ENCODE measurements around the gene JARID2.
A peak's percentile ranks its signal among the peaks of the same experiment; 100 is the strongest.

Gene JARID2

DNA sequence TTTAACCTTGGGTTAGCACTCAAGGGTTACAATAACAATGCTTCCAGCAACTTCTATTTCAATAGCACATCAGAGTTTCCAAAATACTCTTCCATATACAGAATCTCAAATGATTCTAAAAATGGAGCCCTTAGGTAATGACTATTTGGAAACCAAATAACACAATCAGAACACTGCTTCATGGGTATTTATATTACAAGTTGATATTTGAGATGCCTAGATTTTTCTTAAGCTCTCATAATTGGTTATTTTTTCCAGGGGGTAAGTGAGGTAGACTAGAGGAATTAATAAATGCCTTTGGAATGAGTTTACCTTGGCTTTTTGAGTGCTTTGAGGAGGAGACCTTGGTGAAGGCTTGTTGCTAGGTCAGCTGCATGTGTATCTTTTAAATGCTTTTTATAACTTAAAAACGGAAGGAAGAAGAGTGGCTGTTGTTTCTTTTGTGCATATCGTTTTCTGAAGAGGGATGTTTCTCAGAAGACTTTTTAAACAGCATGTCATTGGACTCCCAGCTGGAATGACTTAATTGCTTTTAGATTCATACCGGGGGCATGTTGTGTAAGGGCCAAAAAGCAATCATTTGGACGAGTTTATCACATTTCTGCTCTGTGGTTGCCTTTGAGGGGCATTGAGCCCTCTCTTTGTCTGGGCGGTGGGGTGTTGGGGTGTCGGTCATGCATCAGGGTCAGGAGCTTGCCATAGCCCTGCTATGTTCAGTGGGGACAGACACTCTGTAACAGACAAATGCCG lies 230.9 kb downstream of the JARID2 start:
- DNase-seq, result no peak

DNA sequence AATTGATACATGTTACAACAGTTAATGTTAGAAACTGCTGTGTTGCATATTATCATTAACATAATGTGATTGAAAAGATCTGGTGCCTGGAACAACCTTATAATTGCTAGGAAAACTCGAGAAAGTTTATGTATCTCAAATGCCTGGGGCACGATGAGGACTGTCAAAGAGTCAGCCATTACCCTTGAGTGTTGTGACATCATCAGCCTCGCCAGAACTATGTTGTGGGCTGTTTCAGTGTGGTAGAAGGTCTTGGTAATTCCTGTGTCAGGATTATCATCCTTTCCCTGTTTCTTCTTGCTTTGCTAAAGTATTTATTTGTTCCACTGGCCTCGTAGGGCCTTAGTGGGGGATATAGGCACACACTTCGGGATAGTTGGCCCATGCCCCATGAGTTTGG lies 231.9 kb downstream of the JARID2 start:
- DNase-seq, result no peak

DNA sequence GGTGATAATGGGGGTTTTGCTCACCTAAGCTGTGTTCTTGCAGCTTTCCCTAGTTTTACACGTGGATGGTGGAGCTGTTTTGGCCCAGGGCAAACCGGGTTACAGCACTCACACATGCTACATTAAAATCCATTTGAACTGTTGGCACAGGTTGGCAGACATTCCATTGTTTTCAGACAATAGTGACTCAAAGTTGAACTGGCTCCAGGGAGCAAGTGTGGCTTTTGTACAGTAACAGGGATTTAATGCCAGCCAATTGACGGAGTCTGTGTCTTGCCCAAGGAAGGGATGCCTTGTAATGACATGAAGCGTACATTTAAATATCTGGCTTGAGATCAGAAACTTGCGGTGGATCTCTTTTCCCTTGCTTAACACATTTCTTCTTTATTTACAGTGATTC lies 233.9 kb downstream of the JARID2 start:
- no peak for DNase-seq

DNA sequence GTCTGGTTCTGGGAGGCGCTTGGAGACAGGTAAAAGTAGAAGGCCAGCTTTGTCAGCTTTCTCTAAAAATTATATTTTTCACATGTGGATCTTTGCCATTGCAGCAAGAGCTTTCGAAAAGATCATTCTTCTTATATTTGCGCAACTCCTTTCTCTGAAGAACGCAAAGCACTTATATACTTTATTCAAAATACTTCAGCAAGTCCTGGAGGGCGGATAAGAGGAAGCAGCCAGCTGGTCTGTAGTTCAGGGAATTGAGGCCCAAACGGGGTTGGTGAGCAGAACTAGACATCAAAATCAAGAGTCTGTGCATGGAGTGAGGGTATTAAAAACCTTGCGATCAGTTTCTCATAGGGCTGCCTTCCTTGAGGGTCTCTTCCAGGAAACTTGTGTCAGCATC lies 234.7 kb downstream of the JARID2 start:
- peak; percentile 56 for DNase-seq

DNA sequence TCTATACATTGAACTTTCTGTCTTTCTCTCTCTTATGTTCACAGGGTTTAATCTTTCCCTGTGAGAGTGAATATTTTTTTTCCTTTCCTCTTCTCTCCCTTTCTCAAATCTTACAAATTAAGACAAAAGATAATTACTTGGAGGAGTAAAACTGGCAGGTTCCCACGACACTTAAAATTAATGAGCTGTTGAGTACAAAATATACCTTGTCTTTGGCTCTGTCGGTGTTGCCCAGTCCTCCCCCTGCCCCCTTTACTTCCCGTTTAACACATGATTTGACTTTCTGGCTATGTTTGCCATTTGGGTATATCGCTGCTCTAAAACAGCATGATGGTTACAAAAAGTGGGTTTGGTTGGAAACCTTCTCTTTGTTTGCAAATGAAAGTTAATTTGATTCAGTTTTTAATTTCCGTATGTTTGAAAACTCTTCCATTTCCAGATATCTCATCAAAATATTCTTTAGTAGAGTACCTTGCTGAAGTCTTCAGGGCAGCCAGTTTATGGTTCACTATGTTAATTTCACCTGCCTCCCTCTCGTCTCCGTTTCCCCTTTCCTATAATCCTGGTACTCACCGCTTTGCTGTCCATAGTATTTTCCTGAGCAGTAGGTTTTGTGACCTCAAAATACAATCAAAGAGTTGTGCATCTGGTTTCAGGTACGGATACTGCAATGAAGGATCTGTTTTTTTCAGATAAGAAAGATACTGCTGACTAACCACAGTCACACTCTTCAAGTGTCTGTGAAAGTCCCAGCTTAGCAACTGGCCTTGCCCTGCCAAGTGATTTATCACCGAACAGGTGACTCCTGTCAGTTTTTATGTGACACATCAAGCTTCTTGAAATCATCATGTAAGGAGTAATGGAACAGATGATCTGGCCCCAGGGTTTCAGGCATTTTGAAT lies 235.8 kb downstream of the JARID2 start:
- DNase-seq, result no peak

DNA sequence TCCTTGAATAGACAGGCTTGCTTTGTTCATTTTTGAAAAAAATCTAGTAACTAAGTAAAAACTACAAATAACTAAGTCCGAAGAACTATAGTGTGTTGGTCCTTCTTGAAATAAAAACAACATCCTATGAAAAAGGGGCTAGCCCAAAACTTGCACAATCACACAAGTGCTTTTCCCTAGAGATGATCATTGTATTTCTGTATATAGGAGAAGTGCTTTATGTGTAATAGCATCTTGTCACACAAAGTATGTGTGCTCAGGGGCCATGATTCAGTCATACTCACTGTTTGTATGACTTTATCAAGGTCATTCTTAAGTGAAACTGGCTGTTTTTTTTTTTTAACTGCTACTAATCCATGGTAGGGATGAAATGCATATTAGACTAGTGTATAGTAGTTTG lies 237.2 kb downstream of the JARID2 start:
- peak; percentile 34 for DNase-seq

DNA sequence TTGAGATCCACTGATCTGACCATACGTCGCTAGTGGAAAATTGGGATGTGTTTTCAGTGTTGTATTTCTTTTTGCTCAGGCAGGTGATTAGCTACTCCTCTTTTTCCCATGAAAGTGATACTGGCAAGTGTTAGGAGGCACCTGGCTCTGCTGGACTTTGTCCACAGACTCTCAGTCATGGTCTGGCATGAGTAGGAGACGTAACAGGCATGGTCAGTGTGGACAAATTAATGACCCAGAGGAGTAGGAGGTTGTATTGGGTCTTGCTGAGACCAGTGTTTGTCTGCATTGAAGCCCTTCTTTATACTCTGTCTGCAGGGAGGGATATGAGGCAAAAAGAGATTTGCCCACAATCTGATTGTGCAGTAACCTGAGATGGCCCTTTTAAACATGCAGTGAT lies 238.3 kb downstream of the JARID2 start:
- no peak for DNase-seq

DNA sequence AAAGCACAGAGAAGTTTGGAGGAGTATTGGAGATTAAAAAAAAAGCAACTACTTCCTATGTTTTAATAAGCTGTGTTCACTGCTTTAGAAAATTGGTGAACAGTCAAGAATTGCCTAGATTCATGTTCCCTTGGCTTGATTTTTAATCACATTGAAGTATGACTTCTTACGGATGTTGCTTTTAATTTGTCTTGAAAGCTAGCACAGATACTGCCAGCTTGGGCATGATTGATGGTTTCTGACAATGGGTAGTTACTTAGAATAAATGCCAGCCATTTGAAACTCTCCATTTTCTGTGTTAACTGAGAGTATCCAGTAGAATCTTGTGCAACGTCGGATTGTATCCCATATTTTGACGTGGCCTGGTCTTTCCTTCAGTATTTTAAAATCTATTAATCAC lies 239.0 kb downstream of the JARID2 start:
- no peak for DNase-seq

DNA sequence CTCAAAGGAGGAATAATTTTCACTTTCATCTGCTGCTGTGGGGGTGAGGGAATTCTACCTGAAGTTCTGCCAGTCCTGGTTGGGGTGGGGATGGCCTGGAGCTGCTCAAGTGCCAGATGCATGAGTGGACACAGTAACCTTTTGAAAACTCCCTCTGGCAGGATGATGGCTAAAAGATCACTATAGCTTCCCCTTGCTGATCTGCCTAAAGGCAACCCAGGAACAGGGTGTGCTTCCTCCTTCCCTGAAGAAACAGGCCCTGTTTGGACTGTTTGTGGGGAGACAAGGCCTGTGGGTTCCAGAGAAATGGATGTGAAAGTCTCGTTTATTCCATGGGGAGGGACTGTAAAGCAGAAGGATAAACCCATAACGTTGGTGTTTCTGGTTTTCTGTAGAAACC lies 240.1 kb downstream of the JARID2 start:
- DNase-seq, result peak; percentile 80

DNA sequence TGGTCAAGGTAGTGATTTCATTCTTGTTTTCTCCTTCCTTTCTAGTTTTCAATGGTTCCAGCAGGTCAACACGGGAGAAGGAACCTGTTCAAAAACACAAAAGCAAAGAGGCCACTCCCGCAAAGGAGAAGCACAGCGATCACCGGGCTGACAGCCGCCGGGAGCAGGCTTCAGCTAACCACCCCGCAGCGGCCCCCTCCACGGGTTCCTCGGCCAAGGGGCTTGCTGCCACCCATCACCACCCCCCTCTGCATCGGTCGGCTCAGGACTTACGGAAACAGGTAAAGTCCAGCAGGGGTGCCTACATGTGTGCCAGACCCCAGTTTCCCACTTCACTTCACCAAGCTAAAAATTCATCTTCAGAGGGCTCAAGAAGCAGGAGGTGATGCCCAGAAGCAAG lies 241.4 kb downstream of the JARID2 start:
- DNase-seq, result no peak

DNA sequence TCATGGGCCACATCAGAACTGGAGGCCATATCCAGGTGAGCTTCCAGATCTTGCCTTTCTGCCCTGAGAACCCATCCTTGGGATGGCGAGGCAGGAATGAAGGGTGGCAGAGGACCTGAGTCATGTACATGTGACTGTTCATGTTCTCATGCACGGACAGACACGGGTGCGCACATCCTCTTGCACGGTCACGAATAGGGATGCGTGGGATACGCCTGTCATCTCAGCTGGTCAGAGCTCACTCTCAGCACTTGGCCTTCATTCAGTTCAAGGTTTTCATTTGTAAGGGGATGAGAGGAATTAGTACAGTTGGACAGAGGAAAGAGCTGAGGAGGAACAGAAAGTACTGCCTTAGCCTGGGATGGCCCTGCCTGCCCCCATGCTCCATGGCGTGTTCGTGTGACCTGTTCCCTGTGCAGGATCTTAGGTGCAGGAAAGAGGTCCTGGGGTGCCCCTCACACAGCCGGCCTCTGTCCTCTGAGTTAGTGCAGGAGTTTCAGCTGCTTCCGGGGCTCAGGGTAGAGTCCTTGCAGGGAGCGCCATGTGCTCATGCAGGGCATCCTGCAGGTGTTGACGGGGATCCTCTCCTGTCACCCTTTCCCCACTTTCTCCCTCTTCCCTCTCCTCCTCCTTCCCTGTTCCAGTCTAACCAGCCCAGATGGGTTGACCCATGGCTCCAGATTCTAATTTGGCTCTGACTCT lies 243.5 kb downstream of the JARID2 start:
- DNase-seq, result peak; percentile 50

DNA sequence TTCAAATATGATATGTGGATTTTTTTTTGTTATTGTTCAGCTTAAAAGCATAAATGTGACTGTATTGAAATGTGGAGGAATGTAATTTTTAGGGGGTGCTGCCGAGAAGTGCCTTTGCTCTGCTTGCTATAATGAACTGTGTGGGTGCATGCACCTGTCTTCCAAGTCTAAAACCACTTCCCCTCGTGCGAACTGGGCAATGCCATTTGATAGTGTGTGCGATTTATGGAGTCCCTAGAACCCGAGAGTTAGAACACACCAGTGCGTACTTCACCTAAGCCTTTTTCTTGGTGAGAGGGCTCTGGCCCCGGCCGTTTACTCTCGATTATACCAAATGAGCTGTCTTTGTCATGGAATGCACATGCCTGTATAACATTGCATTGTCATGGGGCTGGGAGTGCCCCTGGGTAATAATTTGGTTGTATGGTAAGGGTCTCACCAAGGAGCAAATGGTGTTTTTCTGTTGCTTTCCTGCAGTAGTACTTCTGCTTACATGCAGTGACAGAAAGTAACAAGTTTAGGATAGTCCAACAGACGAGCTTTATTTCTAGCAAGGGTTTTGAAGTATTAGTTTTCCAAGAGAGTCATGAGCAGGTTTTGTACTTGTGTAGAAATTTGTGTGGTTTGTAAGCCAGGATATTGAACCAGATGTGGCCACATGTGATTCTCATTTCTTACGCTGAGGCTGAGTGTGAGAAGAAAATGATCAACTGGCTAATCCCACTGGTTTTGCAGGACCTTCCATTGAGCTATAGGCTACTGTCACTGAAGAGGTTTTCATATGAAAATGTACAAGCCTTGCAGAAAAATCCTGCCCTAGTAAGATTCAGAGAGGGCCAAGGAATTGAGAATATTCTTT lies 244.6 kb downstream of the JARID2 start:
- DNase-seq, result no peak

DNA sequence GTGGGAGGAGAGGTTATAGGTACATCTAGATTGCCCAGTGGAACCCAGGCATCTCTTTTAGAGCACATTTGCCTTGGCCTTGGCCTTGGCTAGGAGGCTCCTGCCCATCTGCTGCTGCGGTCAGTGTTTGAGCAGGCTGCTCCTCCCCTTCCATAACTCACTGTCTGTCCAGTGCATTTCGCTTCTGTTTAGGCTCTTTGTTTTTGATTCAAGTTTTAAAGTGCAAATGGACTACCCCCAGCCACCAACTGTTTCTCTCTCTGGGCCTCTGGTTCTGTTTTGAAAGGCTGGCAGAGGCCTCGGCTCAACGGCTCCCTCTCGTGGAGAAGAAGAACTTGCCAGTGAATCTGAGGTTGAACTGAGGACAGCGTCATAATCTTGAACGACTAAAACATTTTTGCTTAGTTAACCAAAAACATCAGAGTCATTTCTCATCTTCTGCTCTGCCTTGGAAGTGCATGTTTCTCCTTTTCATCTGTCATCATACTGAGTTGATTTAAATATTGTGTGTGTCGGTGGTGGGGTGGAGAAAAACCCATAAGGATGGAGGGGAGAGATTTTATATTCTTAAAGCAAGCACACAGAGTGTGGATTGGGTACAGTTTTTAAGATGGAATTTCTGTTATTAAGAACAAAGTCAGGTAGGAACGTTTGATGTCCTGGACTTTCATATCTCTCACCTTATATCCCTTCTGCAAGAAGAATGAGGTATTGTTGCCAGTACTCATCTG lies 245.6 kb downstream of the JARID2 start:
- peak; percentile 51 for DNase-seq

DNA sequence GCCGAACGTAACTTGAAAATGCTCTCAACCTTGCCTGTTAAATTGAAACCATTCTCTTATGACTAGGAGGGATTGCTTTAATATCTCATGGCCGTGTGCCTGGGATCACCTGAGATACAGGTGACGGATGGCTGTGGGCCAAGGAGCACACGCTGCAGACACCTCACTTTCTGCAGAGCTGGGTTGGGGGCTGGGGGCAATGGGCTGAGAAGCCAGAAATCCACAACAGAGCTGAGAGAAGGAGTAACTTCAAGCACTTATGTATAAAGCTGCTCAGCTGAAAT lies 246.1 kb downstream of the JARID2 start:
- no peak for DNase-seq

DNA sequence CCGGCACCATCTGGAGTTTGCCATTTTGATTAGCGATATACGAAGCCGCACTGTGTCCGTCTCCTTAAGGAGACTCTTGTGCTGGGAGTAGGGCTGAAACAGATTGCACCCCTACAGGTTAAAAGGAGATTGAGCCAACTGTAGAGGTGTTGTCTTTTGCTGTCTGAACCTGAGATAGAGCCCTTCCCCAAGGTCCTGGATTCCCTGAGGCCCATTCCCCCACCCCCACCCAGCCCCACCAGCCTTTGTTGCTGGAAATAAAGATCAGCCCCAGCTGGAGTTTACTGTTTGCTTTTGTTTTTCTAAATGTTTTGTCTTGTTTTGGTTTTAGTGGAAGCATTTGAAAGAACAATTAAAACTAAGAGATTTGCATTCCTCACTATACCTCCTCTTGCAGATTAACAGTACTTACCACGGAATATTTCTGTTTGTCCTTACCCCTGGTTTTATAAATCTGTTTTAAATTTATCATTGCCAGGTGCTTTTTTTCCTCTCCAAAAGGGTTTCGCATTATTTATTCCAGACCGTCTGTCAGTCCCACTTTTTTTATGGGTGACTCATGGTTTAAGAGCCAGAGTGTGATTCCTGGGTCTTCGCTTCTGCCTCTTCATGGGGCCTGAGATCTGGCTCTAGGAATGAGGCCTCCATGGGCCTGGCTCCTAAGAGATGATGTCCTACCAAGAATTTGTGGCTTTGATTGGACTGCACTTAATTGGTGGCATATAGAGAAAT lies 247.7 kb downstream of the JARID2 start:
- no peak for DNase-seq

DNA sequence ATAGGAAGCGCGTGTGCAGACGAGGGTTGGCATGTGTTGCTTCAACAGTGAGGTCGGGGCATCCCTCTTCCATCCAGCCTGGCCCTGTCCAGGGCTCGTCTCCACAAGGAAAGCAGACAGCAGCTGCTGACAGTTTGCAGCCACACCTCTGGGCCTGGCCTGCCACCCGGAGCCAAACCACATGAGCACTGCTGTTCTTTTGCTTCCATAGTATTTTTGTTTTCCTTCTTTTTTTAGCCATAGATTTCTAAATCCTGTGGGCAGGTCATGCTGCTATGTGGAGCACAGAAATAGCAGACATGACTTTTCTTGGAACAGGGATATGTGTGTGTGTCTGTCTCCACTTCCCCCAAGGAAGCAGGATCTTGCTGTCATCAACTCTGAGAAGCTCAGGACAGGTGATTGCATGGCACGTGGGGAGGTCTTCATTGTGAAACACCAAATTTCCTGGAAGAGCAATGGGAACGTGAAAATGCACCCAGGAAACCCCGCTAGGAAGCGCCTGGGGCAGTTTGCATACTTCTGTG lies 249.6 kb downstream of the JARID2 start:
- no peak for DNase-seq

DNA sequence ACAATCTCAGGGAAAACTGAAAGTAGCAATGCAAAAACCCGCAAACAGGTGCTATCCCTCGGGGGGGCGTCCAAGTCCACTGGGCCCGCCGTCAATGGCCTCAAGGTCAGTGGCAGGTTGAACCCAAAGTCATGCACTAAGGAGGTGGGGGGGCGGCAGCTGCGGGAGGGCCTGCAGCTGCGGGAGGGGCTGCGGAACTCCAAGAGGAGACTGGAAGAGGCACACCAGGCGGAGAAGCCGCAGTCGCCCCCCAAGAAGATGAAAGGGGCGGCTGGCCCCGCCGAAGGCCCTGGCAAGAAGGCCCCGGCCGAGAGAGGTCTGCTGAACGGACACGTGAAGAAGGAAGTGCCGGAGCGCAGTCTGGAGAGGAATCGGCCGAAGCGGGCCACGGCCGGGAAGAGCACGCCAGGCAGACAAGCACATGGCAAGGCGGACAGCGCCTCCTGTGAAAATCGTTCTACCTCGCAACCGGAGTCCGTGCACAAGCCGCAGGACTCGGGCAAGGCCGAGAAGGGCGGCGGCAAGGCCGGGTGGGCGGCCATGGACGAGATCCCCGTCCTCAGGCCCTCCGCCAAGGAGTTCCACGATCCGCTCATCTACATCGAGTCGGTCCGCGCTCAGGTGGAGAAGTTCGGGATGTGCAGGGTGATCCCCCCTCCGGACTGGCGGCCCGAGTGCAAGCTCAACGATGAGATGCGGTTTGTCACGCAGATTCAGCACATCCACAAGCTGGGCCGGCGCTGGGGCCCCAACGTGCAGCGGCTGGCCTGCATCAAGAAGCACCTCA lies 250.7 kb downstream of the JARID2 start:
- DNase-seq, result no peak

DNA sequence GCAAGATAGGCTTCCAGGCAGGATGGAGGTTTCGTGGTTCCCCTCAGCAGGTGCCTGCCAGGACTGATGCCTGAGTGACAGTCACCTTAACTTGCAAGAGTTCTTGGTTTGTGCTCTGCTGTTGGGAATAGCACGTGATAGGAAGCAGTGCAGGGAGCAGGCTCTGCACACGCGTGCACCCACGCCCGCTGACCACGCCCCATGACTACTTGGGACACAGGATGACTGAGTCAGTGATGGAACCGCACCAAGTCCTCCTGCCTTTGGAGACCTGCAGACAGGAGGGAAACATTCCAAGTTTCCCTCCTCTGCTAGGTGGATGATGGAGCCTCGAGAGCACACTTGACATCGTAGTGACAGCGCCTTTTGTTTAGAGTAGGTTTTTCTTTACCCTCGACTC lies 252.8 kb downstream of the JARID2 start:
- DNase-seq, result no peak

DNA sequence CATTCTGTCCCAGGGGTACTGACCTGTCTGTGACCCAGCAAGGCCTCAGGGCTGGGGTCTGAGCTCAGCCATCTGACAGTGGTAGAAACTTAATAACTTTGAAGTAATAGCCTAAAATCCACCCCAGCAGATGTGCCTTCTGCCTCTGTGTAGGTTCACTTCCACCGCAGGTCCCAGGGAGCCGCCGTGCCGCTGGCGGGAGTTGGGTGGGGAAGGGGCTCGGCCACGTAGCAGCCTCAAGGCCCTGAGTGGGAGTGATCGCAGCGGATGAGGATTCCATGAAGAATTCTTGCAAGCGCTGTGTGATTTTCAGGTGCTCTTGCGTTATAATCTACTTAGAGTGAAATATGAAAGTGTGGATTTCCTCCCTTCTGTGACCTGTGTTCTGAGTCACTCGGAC lies 253.3 kb downstream of the JARID2 start:
- DNase-seq, result no peak

DNA sequence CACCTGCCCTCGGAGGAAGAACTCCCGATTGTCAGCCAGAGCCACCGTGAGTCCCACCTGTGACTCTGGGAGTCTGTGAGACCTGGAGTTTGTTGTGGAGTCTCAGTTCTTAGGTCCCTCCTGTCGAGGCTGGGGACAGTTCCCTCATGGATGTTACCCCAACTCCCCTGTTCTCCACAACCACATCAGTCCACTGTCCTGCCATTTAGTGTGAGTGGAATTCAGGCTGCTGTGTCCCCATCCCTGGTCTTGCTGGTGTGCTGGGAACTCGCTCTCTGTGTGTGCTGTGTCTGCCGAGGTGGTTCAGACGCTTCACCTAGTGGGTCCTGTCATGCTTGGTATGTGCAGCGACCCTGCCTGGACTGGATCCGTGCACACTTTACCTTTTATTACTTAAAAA lies 253.7 kb downstream of the JARID2 start:
- DNase-seq, result no peak

All from MV-4-11 (cell line).